Common myeloid progenitor, CD34-positive (primary cell): ENCODE data around the gene YTHDF2.
"Not testable (repeated sequence)": the region's sequence is repeated elsewhere in the genome, so short reads cannot be mapped to it uniquely, and the experiment has no call there.

Experiments
- CTCF ChIA-PET: fragments of 350-600 bp; sonication (Branson Sonifier 250); formaldehyde crosslinking; loops from one replicate; lab custom pipeline; 2021; ENCODE audit warnings: antibody characterized with exemption; lab: Charles Lee
- POLR2A ChIA-PET: fragments of 350-600 bp; sonication (Branson Sonifier 250); formaldehyde crosslinking; loops from one replicate; lab custom pipeline; 2021; ENCODE audit warnings: antibody characterized with exemption; lab: Charles Lee
- DNase-seq, 3 donors: peaks; one replicate each; pipeline versions ENCODE4 v3.0.0 to v3.0.0-alpha.2; 2013
- H3K27ac ChIP-seq, 2 experiments: 1 replicate in 1 of 2; 2 replicates in 1 of 2; pipeline ENCODE4 v1.7.0; 2013; ENCODE audit warnings: inconsistent platforms in 2 of 2, low read length in 2 of 2, mild to moderate bottlenecking in 2 of 2, low read depth in 1 of 2, moderate library complexity in 1 of 2; ENCODE audit not compliant: severe bottlenecking in 2 of 2, insufficient read depth in 1 of 2, poor library complexity in 1 of 2
- H3K27me3 ChIP-seq, 5 experiments: replicated peaks in 2 of 5; 1 replicate in 3 of 5; 2 replicates in 2 of 5; pipeline versions ENCODE4 v1.6.1 to v1.7.0; 2013; ENCODE audit warnings: low read length in 4 of 5, mild to moderate bottlenecking in 2 of 5, moderate library complexity in 2 of 5, inconsistent platforms in 1 of 5; ENCODE audit not compliant: insufficient read depth in 5 of 5, control insufficient read depth in 4 of 5
- H3K36me3 ChIP-seq, 4 experiments: 1 replicate in 2 of 4; 2 replicates in 2 of 4; pipeline versions ENCODE4 v1.6.1 to v1.7.0; 2013; ENCODE audit warnings: low read length in 3 of 4, control low read depth in 1 of 4, mild to moderate bottlenecking in 1 of 4; ENCODE audit not compliant: control insufficient read depth in 4 of 4, insufficient read depth in 4 of 4
- H3K4me1 ChIP-seq, 4 experiments: 1 replicate in 3 of 4; 2 replicates in 1 of 4; pipeline versions ENCODE4 v1.6.1 to v1.7.1; 2013; ENCODE audit warnings: low read length in 3 of 4, mild to moderate bottlenecking in 3 of 4, control low read depth in 1 of 4, inconsistent platforms in 1 of 4, moderate library complexity in 1 of 4; ENCODE audit not compliant: control insufficient read depth in 4 of 4, insufficient read depth in 4 of 4; ENCODE audit errors: control extremely low read depth in 1 of 4
- H3K4me3 ChIP-seq, 7 experiments: 1 replicate in 4 of 7; 2 replicates in 3 of 7; pipeline versions ENCODE4 v1.5.1 to v1.7.0; 2013; ENCODE audit warnings: mild to moderate bottlenecking in 7 of 7, low read length in 6 of 7, moderate library complexity in 6 of 7, inconsistent platforms in 2 of 7, low read depth in 2 of 7, control low read depth in 1 of 7; ENCODE audit not compliant: insufficient read depth in 4 of 7, control insufficient read depth in 1 of 7; ENCODE audit errors: extremely low read depth in 1 of 7
- H3K9me3 ChIP-seq, 5 experiments: 1 replicate in 4 of 5; 2 replicates in 1 of 5; pipeline versions ENCODE4 v1.6.1 to v1.7.1; 2013; ENCODE audit warnings: low read length in 4 of 5, mild to moderate bottlenecking in 2 of 5, inconsistent platforms in 1 of 5, low read depth in 1 of 5, moderate library complexity in 1 of 5; ENCODE audit not compliant: control insufficient read depth in 4 of 5, insufficient read depth in 2 of 5; ENCODE audit errors: control extremely low read depth in 1 of 5
- WGBS: methylation state at CpG from one replicate; pipeline ENCODE4 v1.1.5; 2013; ENCODE audit not compliant: insufficient coverage; 5-methylcytosine and 5-hydroxymethylcytosine counted together

The YTHDF2 gene

GRCh38 chr1:28771921-28772320 lies 35.2 kb downstream of the YTHDF2 start:
- not testable (repeated sequence) for H3K27me3 ChIP-seq, DNase-seq, H3K4me3 ChIP-seq, H3K9me3 ChIP-seq, H3K27ac ChIP-seq
- ChIA-PET POLR2A (interaction anchor here (0.6 kb wide), 2 partner anchors 103 to 113 kb away, joined by 3 to 5 read pairs; no protein-coding TSS in a partner anchor), CTCF (interaction anchor here (0.5 to 0.8 kb wide), 2 partner anchors 105 to 171 kb away, joined by 3 to 4 read pairs; no protein-coding TSS in a partner anchor)
- Histone ChIP-seq H3K4me1 (peaks cover 0 to 14% (median 6%) of the 10 kb centered on the region in 4 experiments), H3K36me3 (peaks cover 7 to 39% (median 20%) of the 10 kb centered on the region in 4 experiments)
- WGBS, result 100% methylated on average over 6 of the region's 10 CpGs

- Histone ChIP-seq H3K9me3 (no peaks in the 10 kb centered on the region), H3K27ac (no peak overlapping the region), H3K4me3 (no peak overlapping the region), H3K27me3 (no peaks in the 10 kb centered on the region), H3K36me3 (peaks cover 4 to 39% (median 20%) of the 10 kb centered on the region in 4 experiments), H3K4me1 (peaks cover 0 to 14% (median 6%) of the 10 kb centered on the region in 4 experiments)
- ChIA-PET CTCF (interaction anchor here (1.2 kb wide), 1 partner anchor 20 kb away, joined by 3 read pairs; no protein-coding TSS in a partner anchor), POLR2A (no interaction called here)
- no peak for DNase-seq
- WGBS, result 92% methylated on average over 2 of the region's 3 CpGs
Observed at GRCh38 chr1:28773105-28773504, 36.4 kb downstream of the YTHDF2 start.

- Histone ChIP-seq H3K36me3 (peaks cover 3 to 24% (median 9%) of the 10 kb centered on the region in 4 experiments), H3K9me3 (no peaks in the 10 kb centered on the region), H3K27me3 (no peaks in the 10 kb centered on the region), H3K4me3 (peak overlapping the region; percentile 21 to 72 (median 62)), H3K4me1 (peaks cover 0 to 14% (median 10%) of the 10 kb centered on the region in 4 experiments), H3K27ac (no peak overlapping the region)
- WGBS, result 6% methylated on average over 37 of the region's 39 CpGs
- ChIA-PET CTCF (interaction anchor here (1.0 to 2.5 kb wide), 7 partner anchors 9 to 134 kb away, joined by 3 to 20 read pairs (median 5); partner anchors contain the start of gene TAF12), POLR2A (interaction anchor here (0.6 to 1.4 kb wide), 4 partner anchors 10 to 126 kb away, joined by 3 to 5 read pairs (median 3); partner anchors contain the start of gene RNU11)
- peak; percentile 73 to 90 (median 89) for DNase-seq
Observed at GRCh38 chr1:28775121-28775942, 38.6 kb downstream of the YTHDF2 start.

GRCh38 chr1:28776341-28776740 lies 39.6 kb downstream of the YTHDF2 start:
- peaks cover 0 to 14% (median 10%) of the 10 kb centered on the region in 4 experiments for H3K4me1 ChIP-seq
- POLR2A ChIA-PET, result interaction anchor here (0.6 to 0.7 kb wide), 2 partner anchors 61 to 123 kb away, joined by 3 to 4 read pairs; no protein-coding TSS in a partner anchor
- no peaks in the 10 kb centered on the region for H3K27me3 ChIP-seq
- CTCF ChIA-PET, result interaction anchor here (1.9 to 2.5 kb wide), 3 partner anchors 9 to 134 kb away, joined by 5 to 20 read pairs (median 14); partner anchors contain the start of gene TAF12
- peaks cover 0 to 15% (median 5%) of the 10 kb centered on the region in 4 experiments for H3K36me3 ChIP-seq
- no peak for DNase-seq
- no peak overlapping the region for H3K4me3 ChIP-seq
- 98% methylated on average over 11 of the region's 17 CpGs for WGBS
- no peak overlapping the region for H3K27ac ChIP-seq
- H3K9me3 ChIP-seq, result no peaks in the 10 kb centered on the region

- Histone ChIP-seq H3K9me3 (no peaks in the 10 kb centered on the region), H3K27ac (no peak overlapping the region), H3K4me3 (no peak overlapping the region), H3K36me3 (peaks cover 0 to 4% (median under 1%) of the 10 kb centered on the region in 4 experiments), H3K4me1 (peaks cover 0 to 14% (median 10%) of the 10 kb centered on the region in 4 experiments), H3K27me3 (no peaks in the 10 kb centered on the region)
- 79% methylated on average over 2 of the region's 2 CpGs for WGBS
- CTCF ChIA-PET, result interaction anchor here (1.0 to 1.6 kb wide), 2 partner anchors 99 to 103 kb away, joined by 3 to 4 read pairs; no protein-coding TSS in a partner anchor
- POLR2A ChIA-PET, result interaction anchor here (0.6 kb wide), 1 partner anchor 11 kb away, joined by 4 read pairs; no protein-coding TSS in a partner anchor
- no peak for DNase-seq
Observed at GRCh38 chr1:28778021-28778420, 41.3 kb downstream of the YTHDF2 start.

- Histone ChIP-seq H3K4me3 (no peak overlapping the region), H3K4me1 (peaks cover 0 to 13% (median 8%) of the 10 kb centered on the region in 4 experiments), H3K27me3 (no peaks in the 10 kb centered on the region), H3K36me3 (no peaks in the 10 kb centered on the region), H3K27ac (no peak overlapping the region), H3K9me3 (no peaks in the 10 kb centered on the region)
- DNase-seq, result no peak
- ChIA-PET POLR2A (interaction anchor here (0.7 kb wide), 1 partner anchor 362 kb away, joined by 3 read pairs; no protein-coding TSS in a partner anchor), CTCF (interaction anchor here (0.8 kb wide), 1 partner anchor 102 kb away, joined by 4 read pairs; no protein-coding TSS in a partner anchor)
- 92% methylated on average over 6 of the region's 6 CpGs for WGBS
Observed at GRCh38 chr1:28779751-28780408, 43.1 kb downstream of the YTHDF2 start.
